Loucy (cell line): ENCODE results near the gene DAPK1.

Experiments
- H2AFZ ChIP-seq: fragments of 200-600 bp; sonication (generic); 2 replicates; pipeline ENCODE4 v1.6.0; 2016; ENCODE audit warnings: antibody characterized with exemption, mild to moderate bottlenecking, low read length, moderate library complexity
- H3F3A ChIP-seq: fragments of 200-600 bp; 2 replicates; pipeline ENCODE4 v1.6.0; 2016; ENCODE audit warnings: antibody characterized with exemption, low read depth, mild to moderate bottlenecking
- H3K27me3 ChIP-seq: fragments of 200-600 bp; sonication (generic); 2 replicates; pipeline ENCODE4 v1.6.1; 2014; ENCODE audit warnings: low read length, mild to moderate bottlenecking; ENCODE audit not compliant: insufficient read depth, poor library complexity, severe bottlenecking
- H3K36me3 ChIP-seq: fragments of 200-600 bp; sonication (generic); 2 replicates; pipeline ENCODE4 v1.6.1; 2016; ENCODE audit warnings: low read length; ENCODE audit not compliant: insufficient read depth
- H3K4me1 ChIP-seq: fragments of 200-600 bp; sonication (generic); 2 replicates; pipeline ENCODE4 v1.5.1; 2014; ENCODE audit warnings: low read length, mild to moderate bottlenecking; ENCODE audit not compliant: insufficient read depth, poor library complexity, severe bottlenecking
- H3K4me2 ChIP-seq: fragments of 200-600 bp; sonication (generic); 2 replicates; pipeline ENCODE4 v1.6.0; 2014; ENCODE audit warnings: antibody characterized with exemption, low read length, low read depth, mild to moderate bottlenecking; ENCODE audit not compliant: poor library complexity, severe bottlenecking
- H3K4me3 ChIP-seq: fragments of 200-600 bp; sonication (generic); 2 replicates; pipeline ENCODE4 v1.5.1; 2014; ENCODE audit warnings: low read length, mild to moderate bottlenecking, mixed read lengths; ENCODE audit not compliant: poor library complexity, severe bottlenecking
- H3K79me2 ChIP-seq: fragments of 200-600 bp; sonication (generic); 2 replicates; pipeline ENCODE4 v1.6.1; 2014; ENCODE audit warnings: low read length; ENCODE audit not compliant: insufficient read depth
- H3K9ac ChIP-seq: fragments of 200-600 bp; sonication (generic); 2 replicates; pipeline ENCODE4 v1.6.0; 2014; ENCODE audit warnings: mild to moderate bottlenecking, low read depth, low read length, moderate library complexity; ENCODE audit not compliant: poor library complexity, severe bottlenecking
- H3K9me2 ChIP-seq: fragments of 200-600 bp; sonication (generic); replicated peaks from 2 replicates; pipeline ENCODE4 v1.6.1; 2016; ENCODE audit warnings: low read depth, low read length, mixed read lengths
- H3K9me3 ChIP-seq: fragments of 200-600 bp; sonication (generic); 2 replicates; pipeline ENCODE4 v1.6.1; 2014; ENCODE audit warnings: mild to moderate bottlenecking, antibody characterized with exemption, low read length, low read depth; ENCODE audit not compliant: insufficient read depth
- H4K20me1 ChIP-seq: fragments of 200-600 bp; sonication (generic); 2 replicates; pipeline ENCODE4 v1.6.0; 2014; ENCODE audit warnings: antibody characterized with exemption, low read length, mild to moderate bottlenecking; ENCODE audit not compliant: insufficient read depth, poor library complexity, severe bottlenecking
- EZH2phosphoT487 ChIP-seq: fragments of 200-600 bp; IDR thresholded peaks from 2 replicates; pipeline ENCODE4 v1.6.1; 2018; ENCODE audit warnings: antibody characterized with exemption, mild to moderate bottlenecking, moderate library complexity, borderline replicate concordance
- TF ChIP-seq, protein P1 (sequence below): fragments of 200-600 bp; sonication (generic); conservative IDR thresholded peaks from 2 replicates; pipeline ENCODE4 v1.5.1; 2014; ENCODE audit warnings: mild to moderate bottlenecking, antibody characterized with exemption, low read length

Gene DAPK1

DNA sequence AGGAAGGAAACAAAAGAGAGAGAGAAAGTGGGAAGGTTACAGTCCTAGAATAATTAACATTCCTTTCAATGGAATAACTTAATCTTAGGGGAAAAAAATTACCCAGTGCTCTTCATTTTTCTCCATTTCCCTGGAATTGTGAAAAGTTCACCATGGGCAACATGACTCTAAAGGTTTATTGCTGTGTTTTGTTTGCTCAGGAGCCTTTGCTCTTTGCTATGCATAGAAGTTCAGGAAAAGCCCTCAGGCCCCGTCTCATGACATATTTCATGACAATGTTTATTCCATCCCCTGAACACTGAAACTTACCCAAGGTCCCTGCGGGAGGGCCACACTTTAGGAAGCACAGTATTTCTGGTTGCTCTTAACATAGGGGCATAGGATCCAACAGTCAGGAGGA is 218.5 kb downstream of the DAPK1 start:
- H3F3A ChIP-seq = no peaks in the 10 kb centered on the region
- H3K27me3 ChIP-seq = no peaks in the 10 kb centered on the region
- H2AFZ ChIP-seq = no peak overlapping the region
- no peak overlapping the region for H3K9ac ChIP-seq
- H3K9me3 ChIP-seq = no peaks in the 10 kb centered on the region
- H3K4me2 ChIP-seq = no peak overlapping the region
- no peaks in the 10 kb centered on the region for H3K79me2 ChIP-seq
- no peak for TF ChIP-seq EZH2phosphoT487
- TF ChIP-seq, protein P1, sequence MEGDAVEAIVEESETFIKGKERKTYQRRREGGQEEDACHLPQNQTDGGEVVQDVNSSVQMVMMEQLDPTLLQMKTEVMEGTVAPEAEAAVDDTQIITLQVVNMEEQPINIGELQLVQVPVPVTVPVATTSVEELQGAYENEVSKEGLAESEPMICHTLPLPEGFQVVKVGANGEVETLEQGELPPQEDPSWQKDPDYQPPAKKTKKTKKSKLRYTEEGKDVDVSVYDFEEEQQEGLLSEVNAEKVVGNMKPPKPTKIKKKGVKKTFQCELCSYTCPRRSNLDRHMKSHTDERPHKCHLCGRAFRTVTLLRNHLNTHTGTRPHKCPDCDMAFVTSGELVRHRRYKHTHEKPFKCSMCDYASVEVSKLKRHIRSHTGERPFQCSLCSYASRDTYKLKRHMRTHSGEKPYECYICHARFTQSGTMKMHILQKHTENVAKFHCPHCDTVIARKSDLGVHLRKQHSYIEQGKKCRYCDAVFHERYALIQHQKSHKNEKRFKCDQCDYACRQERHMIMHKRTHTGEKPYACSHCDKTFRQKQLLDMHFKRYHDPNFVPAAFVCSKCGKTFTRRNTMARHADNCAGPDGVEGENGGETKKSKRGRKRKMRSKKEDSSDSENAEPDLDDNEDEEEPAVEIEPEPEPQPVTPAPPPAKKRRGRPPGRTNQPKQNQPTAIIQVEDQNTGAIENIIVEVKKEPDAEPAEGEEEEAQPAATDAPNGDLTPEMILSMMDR = no peak
- H3K36me3 ChIP-seq = no peaks in the 10 kb centered on the region
- H3K9me2 ChIP-seq = no peaks in the 10 kb centered on the region
- no peaks in the 10 kb centered on the region for H3K4me1 ChIP-seq
- no peaks in the 10 kb centered on the region for H4K20me1 ChIP-seq
- H3K4me3 ChIP-seq = no peak overlapping the region

DNA sequence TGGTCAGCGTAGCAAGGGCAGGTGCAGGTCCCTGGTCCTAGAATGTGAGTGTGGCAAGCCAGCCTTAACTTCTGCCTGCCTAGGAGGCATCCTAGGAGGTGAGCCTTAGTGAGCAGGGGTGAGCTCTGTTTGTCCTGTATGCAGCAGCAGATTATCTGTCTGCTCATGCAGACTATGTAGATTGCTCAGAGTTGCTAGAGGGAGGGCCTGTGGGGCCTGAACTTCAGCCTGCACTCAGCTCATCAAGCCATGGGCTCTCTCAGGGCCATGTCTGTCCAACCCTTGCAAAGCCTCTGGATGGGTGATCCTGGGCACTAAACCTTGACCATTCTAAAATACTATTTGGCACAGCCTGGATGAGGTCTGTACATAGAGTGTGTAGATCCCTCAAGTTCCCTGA is 219.8 kb downstream of the DAPK1 start:
- Histone ChIP-seq H3K79me2 (no peaks in the 10 kb centered on the region), H2AFZ (no peak overlapping the region), H3K36me3 (no peaks in the 10 kb centered on the region), H3K27me3 (no peaks in the 10 kb centered on the region), H4K20me1 (no peaks in the 10 kb centered on the region), H3K4me1 (no peaks in the 10 kb centered on the region), H3K4me3 (no peak overlapping the region), H3K9ac (no peak overlapping the region), H3K9me3 (no peaks in the 10 kb centered on the region), H3K9me2 (no peaks in the 10 kb centered on the region), H3K4me2 (no peak overlapping the region), H3F3A (no peaks in the 10 kb centered on the region)
- TF ChIP-seq, protein P1 = no peak
- no peak for TF ChIP-seq EZH2phosphoT487

DNA sequence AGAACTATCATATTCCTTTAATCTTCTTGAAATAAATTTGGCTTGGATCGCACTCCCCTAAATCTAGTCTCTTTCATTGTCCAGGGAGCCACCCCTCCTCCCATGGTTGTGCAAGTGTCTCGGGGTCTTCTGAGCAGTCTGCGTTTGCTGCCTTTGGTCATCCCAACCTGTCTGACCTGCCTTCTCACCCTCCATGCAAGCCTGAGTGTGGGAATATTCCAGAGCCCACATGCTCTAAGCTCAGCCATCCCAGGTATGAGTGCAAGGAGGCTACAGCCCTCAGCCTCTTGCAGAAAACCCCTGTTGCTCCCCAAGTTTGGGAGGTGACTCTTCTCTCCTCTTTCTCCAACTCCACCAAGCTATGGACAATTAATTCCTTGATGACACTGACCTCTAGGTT is 220.6 kb downstream of the DAPK1 start:
- no peak overlapping the region for H3K4me3 ChIP-seq
- TF ChIP-seq, protein P1 = no peak
- no peak for TF ChIP-seq EZH2phosphoT487
- no peaks in the 10 kb centered on the region for H4K20me1 ChIP-seq
- no peaks in the 10 kb centered on the region for H3K27me3 ChIP-seq
- H3K9me3 ChIP-seq = no peaks in the 10 kb centered on the region
- H3F3A ChIP-seq = no peaks in the 10 kb centered on the region
- H3K4me2 ChIP-seq = no peak overlapping the region
- no peaks in the 10 kb centered on the region for H3K79me2 ChIP-seq
- no peak overlapping the region for H3K9ac ChIP-seq
- no peaks in the 10 kb centered on the region for H3K4me1 ChIP-seq
- no peaks in the 10 kb centered on the region for H3K36me3 ChIP-seq
- H2AFZ ChIP-seq = no peak overlapping the region
- H3K9me2 ChIP-seq = no peaks in the 10 kb centered on the region
